ENCODE results near the gene A2ML1. TPM values are rescaled to one million over a fixed set of nuclear protein-coding genes. Genes with fewer than 3 reads are reported as not detected.
"Not testable (repeated sequence)": the region's sequence is repeated elsewhere in the genome, so short reads cannot be mapped to it uniquely, and the experiment has no call there.

The A2ML1 gene
- total RNA-seq, 4 donors from 2014 or later: 0.11 to 1.2 TPM; not detected in 2

- Histone ChIP-seq H3K4me3 (no peak overlapping the region), H3K9me3 (peaks cover 0 to 6% (median 0%) of the 10 kb centered on the region in 4 donors), H3K36me3 (no peaks in the 10 kb centered on the region), H3K27me3 (no peaks in the 10 kb centered on the region), H3K27ac (replicated peaks in 1 of 4) (no peak overlapping the region), H3K4me1 (no peaks in the 10 kb centered on the region)
- no peak for TF ChIP-seq POLR2A (IDR thresholded peaks at IDR 0.05; ENCODE audit: low read depth)
- no peak for TF ChIP-seq POLR2AphosphoS5 (IDR thresholded peaks at IDR 0.05)
- no peak for TF ChIP-seq CTCF (IDR thresholded peaks at IDR 0.05)
- no peak for TF ChIP-seq EP300 (IDR thresholded peaks at IDR 0.05)
- no peak for DNase-seq (ENCODE audit: extremely low spot score)
- intact Hi-C loops (cut with DNase I): no loop called here
- WGBS: 77% methylated on average over 3 of the region's 5 CpGs
These were observed 25.4 kb upstream of the A2ML1 start for GRCh38 chr12:8796831-8797626.

- 88% methylated on average over 3 of the region's 3 CpGs for WGBS
- H3K27ac ChIP-seq (replicated peaks in 1 of 4); intact Hi-C loops (cut with DNase I): not testable (repeated sequence)
These were observed 21.2 kb upstream of the A2ML1 start for GRCh38 chr12:8801213-8801612.

GRCh38 chr12:8804833-8805232 lies 17.6 kb upstream of the A2ML1 start:
- H3K9me3 ChIP-seq; H3K27me3 ChIP-seq; H3K36me3 ChIP-seq; H3K4me3 ChIP-seq; H3K4me1 ChIP-seq; H3K27ac ChIP-seq (replicated peaks in 1 of 4); DNase-seq (ENCODE audit: extremely low spot score); intact Hi-C loops (cut with DNase I): not testable (repeated sequence)
- WGBS: 90% methylated on average over 3 of the region's 3 CpGs

More at GRCh38 chr12:8801213-8801612, 21.2 kb upstream of the A2ML1 start:
- not testable (repeated sequence) for H3K4me3 ChIP-seq; H3K9me3 ChIP-seq; H3K27me3 ChIP-seq; DNase-seq (ENCODE audit: extremely low spot score); H3K4me1 ChIP-seq; H3K36me3 ChIP-seq

- H3K36me3 ChIP-seq; H3K27ac ChIP-seq (replicated peaks in 1 of 4); H3K9me3 ChIP-seq; intact Hi-C loops (cut with DNase I); DNase-seq (ENCODE audit: extremely low spot score); H3K4me1 ChIP-seq; H3K4me3 ChIP-seq; H3K27me3 ChIP-seq: not testable (repeated sequence)
- 89% methylated on average over 11 of the region's 11 CpGs for WGBS
These were observed 16.9 kb upstream of the A2ML1 start for GRCh38 chr12:8805487-8805886.

GRCh38 chr12:8807084-8807483 lies 15.3 kb upstream of the A2ML1 start:
- H3K36me3 ChIP-seq; DNase-seq (ENCODE audit: extremely low spot score); H3K27ac ChIP-seq (replicated peaks in 1 of 4); H3K27me3 ChIP-seq; intact Hi-C loops (cut with DNase I); H3K4me3 ChIP-seq; H3K4me1 ChIP-seq; H3K9me3 ChIP-seq: not testable (repeated sequence)
- WGBS: 73% methylated on average over 7 of the region's 11 CpGs

GRCh38 chr12:8810112-8810511 lies 12.3 kb upstream of the A2ML1 start:
- H3K9me3 ChIP-seq; H3K4me1 ChIP-seq; intact Hi-C loops (cut with DNase I); DNase-seq (ENCODE audit: extremely low spot score); H3K4me3 ChIP-seq; H3K36me3 ChIP-seq; H3K27ac ChIP-seq (replicated peaks in 1 of 4); H3K27me3 ChIP-seq: not testable (repeated sequence)
- 82% methylated on average over 7 of the region's 7 CpGs for WGBS

GRCh38 chr12:8813572-8814357 lies 8.7 kb upstream of the A2ML1 start:
- Histone ChIP-seq H3K9me3 (no peaks in the 10 kb centered on the region), H3K27me3 (no peaks in the 10 kb centered on the region), H3K36me3 (no peaks in the 10 kb centered on the region), H3K27ac (replicated peaks in 1 of 4) (no peak overlapping the region), H3K4me3 (no peak overlapping the region), H3K4me1 (peaks cover 0 to 12% (median 3%) of the 10 kb centered on the region in 4 donors)
- intact Hi-C loops (cut with DNase I): no loop called here
- TF ChIP-seq POLR2AphosphoS5 (IDR thresholded peaks at IDR 0.05) (no peak), CTCF (IDR thresholded peaks at IDR 0.05) (no peak), POLR2A (IDR thresholded peaks at IDR 0.05; ENCODE audit: low read depth) (no peak), EP300 (IDR thresholded peaks at IDR 0.05) (no peak)
- WGBS: 82% methylated on average over 5 of the region's 5 CpGs
- no peak for DNase-seq (ENCODE audit: extremely low spot score)
